GM18519 (cell line): ENCODE results near the gene ANKRD34C.

Experiments
- ATAC-seq: cut with Tn5 transposase; IDR thresholded peaks from one replicate; pipeline ENCODE4 v1.9.1; 2021; ENCODE audit warnings: mild to moderate bottlenecking, moderate library complexity; ENCODE audit not compliant: unreplicated experiment, low FRiP score

Gene ANKRD34C

DNA sequence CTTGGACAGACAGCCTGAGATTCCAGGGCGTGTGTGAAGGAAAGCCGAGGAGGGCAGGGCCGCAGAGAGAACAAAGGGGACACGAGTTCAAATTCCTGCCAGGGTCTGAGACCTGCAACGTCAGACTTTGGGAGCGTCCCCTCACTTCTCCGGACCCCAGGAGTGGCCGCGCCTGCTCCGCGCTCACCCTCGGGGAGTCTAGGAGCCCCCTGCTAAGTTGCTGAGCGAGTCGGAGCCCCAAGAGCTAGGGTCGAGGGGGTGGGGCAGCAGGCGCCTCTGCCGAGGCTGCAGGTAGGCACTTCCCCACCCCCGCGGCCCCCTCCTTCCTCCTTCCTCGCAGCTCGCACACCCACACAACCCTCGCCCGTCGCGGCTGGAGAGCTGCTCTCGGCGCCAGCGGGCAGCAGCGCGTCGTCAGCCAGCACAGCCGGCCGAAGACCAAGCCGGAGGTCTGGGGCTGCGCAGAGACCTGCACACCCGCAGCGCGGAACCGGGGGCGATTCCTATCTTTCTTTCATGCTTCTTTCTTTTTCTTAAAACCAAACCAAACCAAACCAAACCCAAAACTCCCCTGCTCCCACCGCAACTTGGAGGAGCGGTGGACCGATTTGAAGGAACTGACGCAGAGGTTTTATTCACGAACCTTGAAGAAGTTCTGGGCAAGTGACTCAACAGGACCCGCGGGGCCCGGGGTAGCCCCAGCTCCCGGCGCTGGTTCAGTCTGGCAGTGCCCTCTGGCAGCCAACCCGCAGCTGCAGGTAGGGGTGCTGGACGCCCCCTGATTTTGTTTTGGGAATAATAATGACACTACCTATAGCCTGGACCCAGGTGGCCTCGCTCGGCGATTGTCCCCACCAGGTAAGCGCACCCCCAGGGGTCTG, at the start of gene ANKRD34C:
Gene ANKRD34C, plus strand, starts transcription at position 352 of the 881 bp plus-strand sequence. CDS start 10,563 bp downstream, outside the sequence.
- ATAC-seq = no peak

DNA sequence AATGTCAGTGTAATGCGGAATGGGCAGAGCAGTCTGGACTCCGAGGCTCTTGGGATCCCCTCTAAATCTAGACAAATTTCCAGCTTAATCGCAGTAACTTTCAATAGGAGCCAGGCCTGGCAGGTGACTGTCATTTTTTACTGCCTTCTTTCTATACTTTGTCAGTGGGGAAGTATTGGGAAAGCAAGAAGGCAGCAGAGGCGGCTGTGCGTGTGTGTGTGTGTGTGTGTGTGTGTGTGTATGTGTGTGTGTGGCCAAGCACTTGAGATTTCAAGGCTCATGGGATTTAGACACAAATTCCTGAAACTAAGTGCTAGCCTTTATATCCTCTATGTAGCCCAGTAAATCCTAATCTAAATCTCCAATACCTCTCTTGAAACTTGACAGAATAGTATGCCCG, 49.3 kb upstream of the ANKRD34C start:
- ATAC-seq = no peak

DNA sequence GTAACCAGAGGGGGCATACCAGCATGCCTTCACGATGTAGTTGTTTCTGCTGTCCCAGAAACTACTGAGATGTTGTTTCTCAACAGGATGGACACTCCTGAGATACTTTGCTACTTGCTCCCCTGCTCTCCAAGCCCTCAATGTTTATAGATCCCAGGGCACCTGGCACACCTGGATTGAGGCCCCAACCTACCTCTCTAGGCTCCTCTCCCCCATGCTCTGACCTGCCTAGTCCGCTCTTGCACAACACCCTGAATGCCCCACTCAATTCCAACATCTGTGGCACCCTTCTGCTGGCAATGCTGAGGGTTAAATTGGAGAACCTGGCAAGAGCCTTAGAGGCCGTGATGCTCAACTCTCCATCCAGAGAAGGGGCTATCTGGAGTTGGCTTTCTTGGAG, 42.5 kb upstream of the ANKRD34C start:
- ATAC-seq = no peak

DNA sequence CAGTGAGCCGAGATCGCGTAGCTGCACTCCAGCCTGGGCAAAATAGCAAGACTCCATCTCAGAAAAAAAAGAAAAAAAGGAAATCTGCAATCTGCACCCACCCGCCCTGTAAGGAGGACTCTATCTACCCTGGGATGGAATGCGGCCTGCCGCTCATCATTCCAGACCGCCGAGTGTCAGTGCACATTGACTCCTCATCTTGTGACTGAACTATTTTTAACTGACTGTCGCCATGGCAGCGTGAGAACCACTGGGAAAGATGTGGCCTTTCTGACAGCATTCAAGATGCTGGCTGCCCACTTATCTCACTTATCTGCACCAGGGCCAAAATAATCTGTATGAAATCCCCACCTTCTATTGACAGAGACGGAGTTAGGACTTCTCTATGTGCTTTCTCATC, 38.8 kb upstream of the ANKRD34C start:
- ATAC-seq = no peak

DNA sequence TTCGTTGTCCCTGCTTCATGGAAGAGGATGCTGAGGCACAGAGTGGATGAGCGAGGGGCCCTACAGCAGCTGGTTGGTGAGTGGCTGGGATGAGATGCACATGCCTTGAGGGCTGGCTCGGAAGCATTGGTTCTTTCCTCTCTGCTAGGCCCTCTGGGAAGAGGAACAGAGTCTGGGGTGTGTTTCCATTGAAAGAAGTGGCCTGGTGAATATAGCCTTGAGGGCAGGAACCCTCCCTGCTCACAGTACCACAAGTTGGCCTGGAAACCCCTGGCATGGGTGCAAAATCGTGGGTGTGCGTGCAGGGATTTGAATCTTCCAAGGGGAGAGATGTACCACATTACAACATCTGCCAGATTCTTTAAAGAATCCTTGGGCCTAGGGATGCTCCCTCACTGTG, 37.6 kb upstream of the ANKRD34C start:
- no peak for ATAC-seq

DNA sequence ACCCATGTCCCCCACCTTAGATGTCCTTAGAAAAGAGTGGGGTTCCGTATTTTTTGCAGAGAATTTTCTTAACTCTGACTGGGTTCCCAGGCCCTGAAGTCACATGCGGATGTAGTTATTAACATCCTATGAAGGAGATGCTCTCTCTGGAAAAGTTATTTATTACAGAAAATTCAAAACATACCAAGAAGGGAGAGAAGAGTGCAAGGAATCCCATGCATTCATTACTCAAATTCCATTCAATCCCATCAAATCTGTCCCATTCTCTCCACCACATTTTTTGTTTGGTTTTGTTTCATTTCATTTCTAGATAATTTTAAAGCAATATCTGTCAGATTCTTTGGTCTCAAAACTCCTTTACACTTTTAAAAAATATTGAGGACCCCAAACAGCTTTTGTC, 34.3 kb upstream of the ANKRD34C start:
- no peak for ATAC-seq

DNA sequence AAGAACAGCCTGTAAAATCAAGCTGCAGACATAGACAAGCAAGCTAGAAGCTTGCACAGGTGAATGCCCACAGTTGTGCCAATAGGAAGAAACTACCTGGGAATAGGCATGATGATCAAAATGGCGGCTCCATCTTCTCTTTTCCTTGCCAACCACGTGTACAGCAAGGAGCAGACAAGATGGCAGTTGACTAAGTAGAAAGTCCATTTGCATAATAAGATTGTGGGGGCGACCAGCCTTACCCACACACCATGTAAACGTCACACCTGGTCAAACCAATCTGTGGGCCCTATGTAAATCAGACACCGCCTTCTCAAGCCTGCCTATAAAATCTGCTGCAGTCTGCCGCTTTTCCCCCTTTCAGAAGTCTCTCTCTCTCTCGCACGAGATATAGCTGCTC, 25.1 kb upstream of the ANKRD34C start:
- no peak for ATAC-seq

DNA sequence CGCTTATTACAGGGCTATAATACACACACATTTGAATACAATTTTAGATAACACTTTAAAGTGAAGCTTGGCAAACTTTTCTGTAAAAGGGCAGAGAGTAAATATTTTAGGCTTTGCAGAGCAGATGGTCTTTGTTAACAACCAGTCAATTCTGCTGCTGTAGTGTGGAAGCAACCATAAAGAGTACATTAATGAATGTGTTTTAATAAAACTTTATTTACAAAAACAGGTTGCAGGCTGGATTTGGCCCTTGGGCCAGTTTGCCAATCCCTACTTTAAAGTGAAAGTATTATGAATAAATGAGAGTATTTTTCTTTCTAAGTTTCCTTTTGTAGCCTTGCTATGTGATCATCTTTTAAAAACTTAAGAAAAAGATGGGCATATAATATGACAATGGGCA, 20.7 kb upstream of the ANKRD34C start:
- no peak for ATAC-seq

DNA sequence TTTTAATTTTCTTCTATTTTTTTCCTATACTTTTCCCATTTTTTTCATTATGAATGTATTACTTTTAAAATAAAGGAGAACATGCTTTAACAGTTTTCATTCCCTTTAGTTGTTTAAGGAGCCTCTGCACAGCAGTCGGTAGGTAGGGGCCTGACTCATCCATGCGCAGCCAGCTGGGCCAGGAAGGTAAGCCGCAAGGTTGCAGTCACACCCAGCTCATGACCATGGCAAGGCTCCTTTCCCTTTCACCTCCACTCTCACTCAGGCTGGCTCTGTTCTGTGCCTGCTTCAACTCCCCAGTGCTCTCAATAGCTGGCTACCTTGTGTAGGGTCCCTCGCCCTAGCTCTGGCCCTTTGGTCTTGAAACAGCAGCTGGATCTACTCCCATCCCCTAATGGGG, 17.4 kb upstream of the ANKRD34C start:
- no peak for ATAC-seq

DNA sequence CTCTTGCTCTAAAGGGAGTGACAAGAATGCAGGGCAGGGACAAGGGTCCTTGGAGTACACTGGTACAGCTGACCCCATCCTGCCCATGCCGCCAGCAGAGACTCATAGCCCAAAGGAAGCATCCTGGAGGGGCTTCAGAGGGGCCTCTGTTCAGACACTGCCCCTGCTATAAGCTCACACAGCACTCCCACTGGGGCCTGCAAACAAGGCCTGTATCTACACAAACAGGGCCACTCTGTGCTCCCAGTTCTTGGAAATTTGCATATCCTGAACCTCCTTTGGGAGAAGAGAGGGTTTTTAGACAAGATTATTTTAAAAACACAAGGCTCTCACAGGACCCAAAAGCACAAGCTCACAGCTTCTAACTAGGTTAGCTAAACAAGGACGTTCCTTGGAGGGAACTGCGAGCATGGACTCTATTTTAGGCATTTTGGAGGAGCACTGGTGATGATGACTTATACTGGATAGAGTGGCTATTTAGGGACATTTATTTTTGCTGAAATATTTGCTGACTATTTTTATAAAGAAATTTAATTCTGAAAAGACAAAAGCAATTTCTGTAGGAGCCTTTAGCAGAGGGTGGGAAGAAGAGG, 16.4 kb upstream of the ANKRD34C start:
- no peak for ATAC-seq

DNA sequence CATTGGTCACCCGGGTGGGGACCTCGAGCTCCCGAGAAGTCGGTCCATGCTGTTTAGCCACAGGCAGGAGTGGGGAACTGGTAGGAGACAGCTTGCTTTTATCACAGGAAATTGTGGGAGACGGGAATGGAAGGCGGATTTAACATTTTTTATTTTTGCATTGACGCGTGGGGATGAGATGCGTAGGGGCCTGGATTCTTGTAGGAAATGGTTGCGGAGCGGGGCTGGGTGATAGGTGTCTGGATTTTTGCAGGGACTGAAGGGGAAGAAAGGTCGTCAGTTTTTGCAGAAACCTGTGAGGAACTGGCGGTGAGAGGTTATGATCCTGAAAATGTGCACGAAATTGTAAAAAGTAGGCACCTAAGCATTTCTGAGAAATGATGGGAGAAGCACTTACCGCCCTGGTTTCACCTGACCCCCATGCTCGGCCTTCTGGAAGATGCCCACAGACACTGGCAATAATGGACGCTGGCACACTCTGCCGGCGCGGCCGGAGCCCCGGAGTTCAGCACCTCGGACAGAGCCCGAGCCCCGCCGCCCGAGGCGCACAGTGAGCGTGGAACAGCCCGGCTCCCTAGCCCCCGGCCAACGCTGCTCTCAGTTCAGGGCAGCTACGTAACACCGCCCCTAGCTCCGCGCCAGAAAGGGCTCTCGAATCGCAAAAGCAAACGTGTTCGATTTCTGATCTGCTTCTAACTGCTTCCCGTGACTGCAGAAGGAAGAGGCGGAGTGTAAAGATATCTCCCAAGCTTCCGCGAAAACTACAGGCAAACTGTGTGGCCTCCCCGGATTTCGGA, 928 bp downstream of the ANKRD34C start:
- ATAC-seq = no peak

DNA sequence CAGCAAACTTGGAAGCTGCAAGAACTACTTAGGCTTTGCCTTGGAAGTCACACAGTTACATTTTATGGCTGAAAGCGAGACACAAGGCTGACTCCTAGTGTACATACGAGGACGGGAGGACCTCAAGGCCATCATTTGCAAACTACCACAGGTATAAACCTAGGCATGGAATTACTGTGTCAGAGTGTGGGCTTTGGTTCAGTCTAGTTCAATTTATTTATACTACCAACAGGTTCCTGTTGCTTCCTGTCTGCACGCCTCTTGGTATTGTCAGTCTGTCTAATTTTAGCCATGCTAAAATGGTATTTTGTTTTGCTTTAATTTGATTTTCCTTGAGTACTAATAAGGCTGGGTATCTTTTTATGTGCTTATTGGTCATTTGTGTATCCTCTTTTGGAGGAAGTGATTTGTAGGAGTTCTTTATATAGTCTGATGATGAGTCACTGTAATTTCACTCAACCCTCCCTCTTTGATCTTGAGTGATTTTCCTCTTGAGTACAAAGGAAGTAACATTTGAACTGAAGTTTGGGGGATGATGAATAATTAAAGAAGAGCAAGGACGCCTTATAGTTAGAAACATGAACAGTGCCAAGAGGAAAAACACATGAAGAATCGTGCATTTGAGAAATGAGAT, 8.2 kb downstream of the ANKRD34C start:
- no peak for ATAC-seq

DNA sequence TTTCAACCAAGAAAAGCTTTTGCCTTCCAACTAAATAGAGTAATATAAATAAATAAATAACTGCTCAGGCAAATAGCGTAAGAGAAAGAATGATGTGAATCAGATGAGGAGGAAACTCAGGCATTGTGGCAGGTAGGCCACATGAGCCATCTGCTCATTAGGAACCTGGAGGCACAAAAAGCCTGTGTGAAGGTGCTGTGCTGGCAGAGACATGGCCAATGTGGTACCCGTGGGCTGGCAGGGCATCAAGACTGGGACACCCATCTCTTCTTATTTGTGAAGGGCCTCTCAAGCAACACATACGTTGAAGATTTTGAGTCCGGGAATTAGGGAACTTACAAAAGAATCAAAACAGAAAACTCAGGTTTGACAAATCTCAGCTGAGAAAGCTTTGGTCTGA, 9.5 kb downstream of the ANKRD34C start:
- no peak for ATAC-seq

DNA sequence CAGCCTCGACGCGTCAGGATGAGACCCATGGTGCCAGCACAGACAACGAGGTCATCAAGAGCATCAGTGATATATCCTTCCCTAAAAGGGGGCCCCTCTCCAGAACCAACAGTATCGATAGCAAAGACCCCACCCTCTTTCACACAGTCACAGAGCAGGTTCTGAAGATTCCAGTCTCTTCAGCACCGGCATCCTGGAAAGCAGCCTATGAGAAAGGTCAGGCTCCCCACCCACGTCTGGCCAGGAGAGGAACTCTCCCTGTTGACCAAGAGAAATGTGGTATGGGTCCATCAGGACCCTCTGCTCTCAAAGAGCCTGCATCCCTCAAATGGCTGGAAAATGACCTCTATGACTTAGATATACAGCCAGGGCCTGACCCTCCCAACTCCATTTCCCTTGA, 11.6 kb downstream of the ANKRD34C start:
- no peak for ATAC-seq

DNA sequence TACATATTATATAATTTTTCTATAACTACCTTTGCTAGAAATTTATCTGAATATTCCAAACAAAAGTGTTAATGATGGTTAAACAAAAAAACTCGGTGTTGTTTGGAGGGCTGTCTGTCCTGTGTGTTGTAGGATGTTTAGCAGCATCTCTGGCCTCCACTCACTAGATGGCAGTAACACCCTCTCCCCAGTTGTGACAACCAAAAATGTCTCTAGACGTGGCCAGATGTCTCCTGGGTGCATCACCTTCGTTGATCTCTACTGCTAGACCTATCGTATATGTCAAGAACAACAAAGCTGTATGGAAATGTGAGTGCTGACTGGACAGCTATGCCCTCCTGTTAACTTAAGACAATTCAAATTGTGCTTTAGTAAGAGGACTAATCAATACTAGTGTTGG, 14.1 kb downstream of the ANKRD34C start:
- no peak for ATAC-seq

DNA sequence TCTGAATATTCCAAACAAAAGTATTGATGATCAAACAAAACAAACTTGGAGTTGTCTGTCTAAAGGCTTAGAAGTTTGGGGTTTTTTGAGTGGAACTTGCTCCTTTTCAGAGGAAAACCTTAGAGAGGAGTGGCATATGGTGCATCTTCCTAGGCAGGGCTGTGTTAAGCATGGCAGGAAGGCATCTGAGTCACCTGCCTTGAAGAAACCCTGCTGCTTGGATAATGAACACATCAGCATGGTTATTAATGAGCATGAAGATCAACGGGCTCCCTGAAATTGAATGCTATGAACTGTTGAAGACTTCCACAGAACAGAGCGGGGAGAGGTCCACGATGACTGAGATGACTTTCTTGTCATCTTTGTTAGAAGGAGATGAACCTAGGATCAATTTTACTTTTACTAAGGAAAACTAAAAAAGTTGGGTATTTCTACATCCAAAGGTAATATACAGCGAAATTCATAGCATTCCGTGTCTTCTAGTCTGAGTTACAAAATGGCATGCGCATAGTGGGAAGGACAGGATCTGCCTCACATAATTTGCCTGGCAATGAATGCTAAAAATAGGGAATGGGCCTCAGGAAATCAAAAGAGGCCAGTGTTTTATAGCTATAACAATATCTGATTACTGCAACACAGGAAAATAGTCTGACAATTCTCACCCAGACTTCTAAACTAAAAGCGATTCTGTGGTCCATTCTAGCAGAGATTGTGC, 16.8 kb downstream of the ANKRD34C start:
- no peak for ATAC-seq

DNA sequence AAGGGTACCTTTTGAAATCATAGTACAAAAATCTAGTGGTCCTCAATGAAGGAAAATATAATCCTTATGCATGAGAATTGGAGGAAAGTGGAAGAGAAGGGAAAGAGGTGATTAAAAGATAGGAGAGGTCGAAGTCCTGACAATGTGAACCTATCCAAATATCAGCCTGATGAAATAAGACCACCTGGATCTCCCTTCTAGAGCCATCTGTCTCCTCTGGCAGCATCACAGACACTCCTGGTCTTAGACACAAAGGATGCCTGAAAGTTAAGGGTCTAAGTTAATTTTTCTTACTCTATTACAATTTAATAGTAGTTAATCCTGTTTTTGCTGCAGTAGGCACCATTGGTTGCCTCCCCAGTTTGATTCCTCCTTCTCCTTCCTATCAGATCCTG, 17.3 kb downstream of the ANKRD34C start:
- ATAC-seq = no peak

DNA sequence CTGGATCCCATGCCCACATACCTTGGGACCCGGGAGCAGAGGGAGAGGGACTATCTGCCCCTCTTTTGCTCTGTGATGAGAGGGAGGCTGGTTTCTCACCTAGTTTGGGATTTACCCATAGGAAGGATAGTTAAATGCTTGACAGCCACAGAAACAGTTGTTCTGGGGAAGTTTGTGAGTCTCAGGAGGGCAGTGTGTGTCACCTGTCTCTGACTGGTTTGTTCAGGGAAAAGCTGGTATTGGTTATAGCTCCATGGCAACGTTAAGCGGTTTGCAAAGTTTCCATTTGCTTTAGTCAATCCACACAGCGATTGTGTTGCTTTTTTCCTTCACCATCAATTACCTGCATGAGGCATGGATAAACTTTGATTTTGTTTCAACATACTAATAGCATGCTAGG, 24.7 kb downstream of the ANKRD34C start:
- ATAC-seq = no peak

DNA sequence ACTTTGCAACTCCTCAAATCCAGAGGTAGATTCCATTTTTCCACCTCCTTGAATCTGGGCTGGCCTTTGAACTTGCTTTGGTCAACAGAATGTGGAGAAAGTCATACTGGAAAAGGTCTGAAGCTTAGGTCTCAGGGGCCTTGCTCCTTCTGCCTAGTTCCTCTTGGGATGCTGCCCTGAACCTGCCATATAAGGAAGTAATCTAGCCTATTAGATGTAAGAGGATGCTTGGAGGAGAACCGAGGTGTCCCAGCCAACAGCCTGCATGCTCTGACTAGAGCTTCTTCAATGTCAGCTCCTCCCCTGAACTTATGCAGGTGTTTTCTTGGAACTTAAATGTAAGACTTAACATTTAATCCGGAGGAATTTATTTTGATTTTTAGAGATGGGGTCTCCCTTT, 26.4 kb downstream of the ANKRD34C start:
- no peak for ATAC-seq

DNA sequence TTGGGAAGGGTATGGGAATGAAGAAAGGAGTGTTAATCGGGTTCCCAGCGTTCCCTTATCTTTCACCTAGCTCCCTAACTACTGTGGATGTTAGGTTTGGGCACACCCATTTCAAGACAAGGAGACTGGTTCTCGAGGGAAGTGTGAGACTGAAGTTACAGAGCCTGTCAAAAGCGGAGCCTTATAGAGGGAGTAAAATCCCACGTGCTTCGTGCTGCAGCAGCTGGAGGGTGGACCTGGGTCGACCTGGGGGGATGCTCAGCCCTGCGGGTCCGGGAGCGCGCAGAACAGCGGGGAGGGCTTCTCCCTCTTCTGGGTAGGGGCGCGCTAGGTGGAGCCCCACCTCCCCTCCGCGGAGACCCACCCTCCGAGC, 28.1 kb downstream of the ANKRD34C start:
- ATAC-seq = peak; percentile 5
